Loucy (cell line): ENCODE data around the gene STAP1.

Experiments
- EZH2phosphoT487 ChIP-seq: fragments of 200-600 bp; IDR thresholded peaks from 2 replicates; pipeline ENCODE4 v1.6.1; 2018; ENCODE audit warnings: antibody characterized with exemption, mild to moderate bottlenecking, moderate library complexity, borderline replicate concordance
- TF ChIP-seq, protein P1 (sequence below): fragments of 200-600 bp; sonication (generic); conservative IDR thresholded peaks from 2 replicates; pipeline ENCODE4 v1.5.1; 2014; ENCODE audit warnings: mild to moderate bottlenecking, antibody characterized with exemption, low read length

DNA sequence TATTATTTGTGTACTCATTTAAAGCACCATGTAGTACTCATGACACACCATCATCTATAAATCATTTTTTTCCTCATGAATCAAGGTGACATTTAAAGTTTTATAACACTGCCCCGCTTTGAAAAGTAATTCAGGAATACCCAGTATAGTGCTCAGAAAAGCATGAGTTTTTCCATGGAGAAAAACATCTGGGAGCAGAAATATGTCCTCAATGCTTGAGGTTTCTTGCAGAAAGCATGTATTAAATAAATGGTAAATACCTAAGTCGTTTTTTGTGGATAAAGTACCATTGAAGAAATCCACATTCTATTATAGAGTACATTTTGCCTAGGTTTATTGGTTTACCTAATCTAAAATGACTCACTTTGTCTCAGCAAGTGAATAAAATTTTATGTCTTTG lies 76.2 kb downstream of the STAP1 start:
- TF ChIP-seq, protein P1, sequence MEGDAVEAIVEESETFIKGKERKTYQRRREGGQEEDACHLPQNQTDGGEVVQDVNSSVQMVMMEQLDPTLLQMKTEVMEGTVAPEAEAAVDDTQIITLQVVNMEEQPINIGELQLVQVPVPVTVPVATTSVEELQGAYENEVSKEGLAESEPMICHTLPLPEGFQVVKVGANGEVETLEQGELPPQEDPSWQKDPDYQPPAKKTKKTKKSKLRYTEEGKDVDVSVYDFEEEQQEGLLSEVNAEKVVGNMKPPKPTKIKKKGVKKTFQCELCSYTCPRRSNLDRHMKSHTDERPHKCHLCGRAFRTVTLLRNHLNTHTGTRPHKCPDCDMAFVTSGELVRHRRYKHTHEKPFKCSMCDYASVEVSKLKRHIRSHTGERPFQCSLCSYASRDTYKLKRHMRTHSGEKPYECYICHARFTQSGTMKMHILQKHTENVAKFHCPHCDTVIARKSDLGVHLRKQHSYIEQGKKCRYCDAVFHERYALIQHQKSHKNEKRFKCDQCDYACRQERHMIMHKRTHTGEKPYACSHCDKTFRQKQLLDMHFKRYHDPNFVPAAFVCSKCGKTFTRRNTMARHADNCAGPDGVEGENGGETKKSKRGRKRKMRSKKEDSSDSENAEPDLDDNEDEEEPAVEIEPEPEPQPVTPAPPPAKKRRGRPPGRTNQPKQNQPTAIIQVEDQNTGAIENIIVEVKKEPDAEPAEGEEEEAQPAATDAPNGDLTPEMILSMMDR: no peak
- no peak for TF ChIP-seq EZH2phosphoT487
